GM21717 (cell line): ENCODE results near the gene HNRNPAB.
"Not testable (repeated sequence)": the region's sequence is repeated elsewhere in the genome, so short reads cannot be mapped to it uniquely, and the experiment has no call there.

Source experiments
- ATAC-seq: cut with Tn5 transposase; IDR thresholded peaks from one replicate; pipeline ENCODE4 v1.9.1; 2021; ENCODE audit warnings: mild to moderate bottlenecking, moderate library complexity; ENCODE audit not compliant: unreplicated experiment

HNRNPAB gene

GRCh38 chr5:178196281-178196812 lies 8.0 kb upstream of the HNRNPAB start:
- no peak for ATAC-seq

DNA sequence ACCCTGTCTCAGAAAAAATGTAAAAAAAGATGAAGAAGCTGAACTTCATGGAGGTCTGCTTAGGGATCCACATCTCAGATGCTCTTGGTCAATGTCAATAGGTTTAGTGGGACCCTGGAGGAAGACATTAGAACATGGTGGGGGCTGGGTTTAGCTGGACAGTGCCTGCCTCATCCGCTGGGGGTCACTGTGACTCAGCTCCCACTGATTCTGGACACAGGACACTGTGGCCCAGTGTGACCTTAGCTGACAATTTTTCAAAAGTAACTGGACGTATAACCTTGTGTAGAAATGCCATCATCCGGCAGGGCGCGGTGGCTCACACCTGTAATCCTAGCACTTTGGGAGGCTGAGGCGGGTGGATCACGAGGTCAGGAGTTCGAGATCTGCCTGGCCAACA lies 7.3 kb upstream of the HNRNPAB start:
- ATAC-seq = no peak

DNA sequence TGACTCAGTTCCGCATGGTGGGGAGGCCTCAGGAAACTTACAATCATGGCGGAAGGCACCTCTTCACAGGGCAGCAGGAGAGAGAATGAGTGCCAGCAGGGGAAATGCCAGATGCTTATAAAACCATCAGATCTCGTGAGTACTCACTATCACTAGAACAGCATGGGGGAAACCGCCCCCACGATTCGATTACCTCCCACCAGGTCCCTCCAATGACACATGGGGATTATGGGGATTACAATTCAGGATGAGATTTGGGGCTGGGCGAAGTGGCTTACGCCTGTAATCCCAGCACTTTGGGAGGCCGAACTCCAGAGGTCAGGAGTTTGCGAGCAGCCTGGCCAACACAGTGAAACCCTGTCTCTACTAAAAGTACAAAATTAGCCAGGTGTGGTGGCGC lies 6.2 kb upstream of the HNRNPAB start:
- ATAC-seq = not testable (repeated sequence)

DNA sequence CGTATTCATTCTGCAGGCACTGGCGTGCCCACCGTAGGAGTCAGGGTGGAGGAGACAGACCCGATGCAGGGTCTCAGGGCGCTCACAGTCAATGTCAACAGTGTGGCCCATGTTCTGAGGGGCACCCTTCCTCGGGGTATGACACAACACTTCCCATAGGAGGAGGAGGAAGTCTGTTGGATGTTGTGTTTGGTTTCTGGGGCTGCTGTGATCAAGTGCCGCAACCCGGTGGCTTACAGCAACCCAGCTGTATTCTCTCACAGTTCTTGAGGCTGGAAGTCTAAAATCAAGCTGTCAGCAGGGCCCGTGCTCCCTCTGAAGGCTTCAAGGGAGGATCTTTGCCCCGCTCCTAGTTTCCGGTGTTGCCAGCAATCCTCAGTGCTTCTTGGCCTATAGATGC lies 5.6 kb upstream of the HNRNPAB start:
- no peak for ATAC-seq

GRCh38 chr5:178199581-178200434 lies 4.5 kb upstream of the HNRNPAB start:
- ATAC-seq = no peak

GRCh38 chr5:178201221-178201926 lies 3.0 kb upstream of the HNRNPAB start:
- ATAC-seq = no peak

DNA sequence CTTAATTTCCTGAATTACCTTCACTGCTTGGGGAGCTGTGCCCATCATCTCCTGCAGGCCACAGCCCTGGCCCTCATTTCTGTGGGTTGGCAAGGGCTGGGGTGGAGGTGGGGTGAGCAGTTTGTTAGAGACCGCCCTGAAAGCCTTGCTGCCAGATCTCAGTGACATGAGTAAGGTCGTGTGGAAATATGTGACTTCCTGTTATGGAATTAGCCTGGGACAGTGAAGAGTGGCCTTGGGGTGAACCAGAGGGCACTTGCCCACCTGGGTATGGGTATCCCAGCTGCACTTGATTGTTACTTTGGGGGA lies 2.5 kb upstream of the HNRNPAB start:
- ATAC-seq = no peak

GRCh38 chr5:178202541-178202940 lies 1.8 kb upstream of the HNRNPAB start:
- ATAC-seq = no peak

DNA sequence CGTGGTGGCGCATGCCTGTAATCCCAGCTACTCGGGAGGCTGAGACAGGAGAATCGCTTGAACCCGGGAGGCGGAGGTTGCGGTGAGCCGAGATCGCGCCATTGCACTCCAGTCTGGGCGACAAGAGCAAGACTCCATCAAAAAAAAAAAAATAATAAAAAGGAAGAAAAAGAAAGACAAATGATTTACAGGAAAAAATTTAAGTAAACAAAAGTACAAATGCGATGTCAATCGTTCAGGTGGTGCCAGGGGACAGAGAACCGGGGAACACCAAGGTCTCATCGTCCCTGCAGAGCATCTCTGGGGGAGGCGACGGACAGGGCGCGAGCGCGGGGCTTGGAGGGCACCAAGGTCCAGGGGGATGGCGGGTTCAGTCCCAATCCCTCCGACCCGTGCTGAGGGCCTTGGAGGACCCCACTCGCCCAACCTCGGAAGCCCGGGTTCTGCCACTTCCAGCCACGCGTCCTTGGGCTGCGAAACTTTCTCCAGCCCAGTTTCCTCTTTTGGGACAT lies 607 bp upstream of the HNRNPAB start:
- peak; percentile 8 for ATAC-seq

GRCh38 chr5:178204935-178205748 lies 809 bp downstream of the HNRNPAB start:
- peak; percentile 47 for ATAC-seq

GRCh38 chr5:178205749-178206047 lies 1.4 kb downstream of the HNRNPAB start:
- no peak for ATAC-seq

- no peak for ATAC-seq
Measured at GRCh38 chr5:178206166-178207101, 2.1 kb downstream of the HNRNPAB start.

DNA sequence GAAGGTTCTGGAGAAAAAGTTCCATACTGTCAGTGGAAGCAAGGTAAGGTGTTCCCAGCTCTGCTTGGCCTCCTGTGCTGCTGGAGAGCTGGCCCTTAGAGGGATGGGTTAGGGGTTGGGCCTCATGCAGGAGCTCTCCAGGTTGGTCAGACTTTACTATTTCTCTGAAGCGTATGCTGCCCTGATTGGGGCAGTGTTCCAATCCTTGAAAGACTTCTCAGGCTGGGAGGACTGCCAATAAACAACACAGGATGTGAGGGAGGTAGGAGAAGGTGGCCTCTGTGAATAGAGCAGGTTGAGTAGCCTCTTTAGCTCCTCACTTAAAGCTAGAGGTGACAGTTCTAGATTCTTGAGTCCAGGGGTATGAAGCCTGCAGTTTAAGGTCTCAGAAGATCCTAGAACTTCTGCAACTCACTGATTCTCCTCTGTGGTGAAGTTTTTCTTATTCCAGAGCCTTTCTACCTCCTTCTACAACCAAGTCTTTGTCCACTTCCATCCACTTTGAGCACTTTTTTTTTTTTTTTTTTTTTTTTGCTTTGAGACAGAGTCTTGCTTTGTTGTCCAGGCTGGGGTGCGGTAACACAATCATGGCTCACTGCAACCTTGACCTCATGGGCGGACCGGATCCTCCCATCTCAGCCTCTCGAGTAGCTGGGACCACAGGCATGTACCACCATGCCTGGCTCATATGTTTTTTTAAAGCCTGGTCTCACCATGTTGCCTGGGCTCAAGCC lies 3.0 kb downstream of the HNRNPAB start:
- no peak for ATAC-seq

- no peak for ATAC-seq
Measured at GRCh38 chr5:178207917-178208280, 3.6 kb downstream of the HNRNPAB start.

DNA sequence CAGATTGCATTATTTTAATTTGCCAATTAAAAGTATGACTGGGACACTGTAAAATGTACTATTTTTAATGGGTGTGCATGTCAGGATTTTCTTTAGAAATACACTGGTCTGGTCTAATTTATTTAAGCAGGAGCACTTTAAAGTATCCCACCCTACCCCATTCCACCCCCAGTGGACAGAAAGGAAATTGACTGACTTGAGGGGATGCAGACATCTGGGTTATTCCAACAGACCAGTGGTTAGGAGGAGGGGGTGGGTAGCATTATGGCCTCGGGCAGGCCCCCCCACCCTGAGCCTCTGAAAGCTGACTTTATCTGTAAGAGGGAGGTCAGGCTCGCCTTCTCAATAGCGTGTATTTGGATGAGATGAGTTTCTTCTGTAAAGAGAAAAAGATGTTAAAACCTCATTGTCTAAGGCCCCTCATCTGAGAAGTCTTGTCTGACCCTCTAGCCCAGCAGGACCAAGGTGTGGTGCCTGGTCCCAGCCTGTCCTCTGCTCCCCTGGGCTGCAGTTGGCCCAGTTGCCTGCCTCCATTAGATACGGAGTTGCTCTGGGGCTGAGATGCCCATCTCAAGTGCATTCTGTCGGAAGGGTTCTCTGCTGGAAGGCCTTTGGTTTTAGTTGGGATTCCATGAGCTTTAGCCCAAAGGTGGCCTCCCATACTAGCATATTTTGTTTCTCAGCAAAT lies 4.4 kb downstream of the HNRNPAB start:
- no peak for ATAC-seq

GRCh38 chr5:178209334-178210072 lies 5.2 kb downstream of the HNRNPAB start:
- ATAC-seq = no peak

DNA sequence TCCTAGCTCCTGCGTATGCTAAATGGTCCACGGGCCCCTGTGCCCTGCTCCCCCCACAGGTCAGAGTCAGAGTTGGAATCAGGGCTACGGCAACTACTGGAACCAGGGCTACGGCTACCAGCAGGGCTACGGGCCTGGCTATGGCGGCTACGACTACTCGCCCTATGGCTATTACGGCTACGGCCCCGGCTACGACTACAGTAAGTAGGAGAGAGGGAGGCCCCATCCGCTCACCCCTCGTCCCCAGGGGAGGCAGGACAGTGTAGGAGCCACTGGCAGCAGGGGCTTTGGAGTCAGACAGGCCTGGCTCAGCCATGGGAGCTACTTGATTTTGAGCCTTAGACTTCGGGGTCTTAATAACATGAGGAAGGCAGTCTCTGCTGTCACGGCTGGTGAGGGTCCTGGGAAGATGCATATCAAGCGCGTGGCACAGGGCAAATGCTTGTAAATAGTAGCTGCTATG lies 5.8 kb downstream of the HNRNPAB start:
- ATAC-seq = no peak

GRCh38 chr5:178210686-178211085 lies 6.4 kb downstream of the HNRNPAB start:
- ATAC-seq = no peak
